GM19193 (cell line): ENCODE results near the gene MAEA.

Experiments
- POLR2A ChIP-seq: IDR thresholded peaks from 4 replicates; pipeline ENCODE4 v1.6.1; 2011; ENCODE audit not compliant: insufficient read depth, insufficient read length; ENCODE audit errors: extremely low read depth

Gene MAEA

GRCh38 chr4:1363513-1363912 is 73.8 kb downstream of the MAEA start:
- no peak for TF ChIP-seq POLR2A

GRCh38 chr4:1364217-1364616 is 74.5 kb downstream of the MAEA start:
- no peak for TF ChIP-seq POLR2A

- TF ChIP-seq POLR2A = no peak
These were observed 75.1 kb downstream of the MAEA start for GRCh38 chr4:1364748-1365147.

- no peak for TF ChIP-seq POLR2A
These were observed 75.8 kb downstream of the MAEA start for GRCh38 chr4:1365271-1366178.

GRCh38 chr4:1366371-1367229 is 76.9 kb downstream of the MAEA start:
- no peak for TF ChIP-seq POLR2A

GRCh38 chr4:1367230-1367935 is 77.7 kb downstream of the MAEA start:
- no peak for TF ChIP-seq POLR2A

GRCh38 chr4:1367936-1368289 is 78.2 kb downstream of the MAEA start:
- no peak for TF ChIP-seq POLR2A

GRCh38 chr4:1368421-1369090 is 78.9 kb downstream of the MAEA start:
- no peak for TF ChIP-seq POLR2A

GRCh38 chr4:1369091-1369450 is 79.4 kb downstream of the MAEA start:
- no peak for TF ChIP-seq POLR2A

- TF ChIP-seq POLR2A = no peak
These were observed 79.9 kb downstream of the MAEA start for GRCh38 chr4:1369479-1370079.

- no peak for TF ChIP-seq POLR2A
These were observed 80.8 kb downstream of the MAEA start for GRCh38 chr4:1370321-1371124.

- no peak for TF ChIP-seq POLR2A
These were observed 81.8 kb downstream of the MAEA start for GRCh38 chr4:1371176-1372165.
